SHP77 treated with DMSO at 0.1 percent for 48 hours (cell line): ENCODE data around the gene ZDHHC11.
"Not testable (repeated sequence)": the region's sequence is repeated elsewhere in the genome, so short reads cannot be mapped to it uniquely, and the experiment has no call there.

ENCODE experiments used
- DNase-seq: peaks from one replicate; lab custom pipeline; 2025; lab: John Stamatoyannopoulos, UW

ZDHHC11 gene

DNA sequence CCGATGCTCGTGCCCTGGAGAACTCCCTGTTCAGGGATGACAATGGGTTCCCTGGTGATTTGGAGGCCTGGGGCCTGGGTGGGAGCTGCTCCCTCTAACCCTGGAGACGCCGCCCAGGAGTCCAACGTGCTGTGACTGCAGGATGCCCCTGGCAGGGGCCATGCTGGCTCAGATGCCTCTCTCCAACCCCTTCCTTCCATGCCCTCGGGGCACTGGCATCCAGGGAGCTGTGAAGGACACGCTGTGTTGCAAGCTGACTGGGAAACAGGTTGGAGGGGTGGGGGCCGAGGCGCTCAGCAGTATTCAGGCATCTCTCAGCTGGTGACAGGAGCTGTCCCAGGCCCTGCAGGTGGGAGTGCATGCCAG is 75.2 kb downstream of the ZDHHC11 start:
- DNase-seq: not testable (repeated sequence)

- DNase-seq: not testable (repeated sequence)
Observed at GRCh38 chr5:774854-775505, 75.8 kb downstream of the ZDHHC11 start.

GRCh38 chr5:774304-774703 is 76.5 kb downstream of the ZDHHC11 start:
- not testable (repeated sequence) for DNase-seq

DNA sequence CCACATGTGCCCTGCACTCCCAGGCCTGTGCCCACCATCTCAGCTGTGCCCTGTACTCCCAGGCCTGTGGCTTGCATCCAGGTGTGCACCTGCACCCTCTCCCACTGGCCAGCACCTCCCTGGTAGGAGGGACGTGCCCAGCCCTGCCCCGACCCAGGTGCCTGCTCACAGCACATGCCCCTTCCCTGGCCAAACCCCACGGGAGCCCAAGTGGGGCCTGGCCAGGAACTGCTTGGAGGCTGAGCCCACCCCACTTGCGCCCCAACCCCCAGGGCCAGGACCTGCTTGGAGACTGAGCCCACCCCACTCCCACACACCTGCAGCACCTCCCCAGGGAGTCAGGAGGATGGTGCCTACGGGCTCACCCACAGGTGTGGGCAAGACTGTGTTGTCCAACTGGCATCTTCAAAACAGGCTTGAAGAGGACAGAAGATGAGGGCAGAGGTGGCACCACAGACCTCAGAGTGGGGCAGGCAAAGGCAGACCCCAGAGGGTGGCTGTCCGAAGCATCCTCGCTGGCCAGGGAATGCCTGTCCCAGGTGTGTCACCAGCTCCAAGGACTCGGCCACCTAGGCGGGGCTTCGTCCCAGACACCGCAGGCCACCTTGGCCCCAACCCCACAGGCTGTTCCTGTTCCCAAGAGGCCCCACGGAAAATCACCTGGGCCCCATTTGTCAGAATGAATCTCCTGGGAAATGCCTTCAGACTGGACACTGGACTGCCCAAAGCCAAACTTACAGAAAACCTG is 77.1 kb downstream of the ZDHHC11 start:
- DNase-seq: no peak

DNA sequence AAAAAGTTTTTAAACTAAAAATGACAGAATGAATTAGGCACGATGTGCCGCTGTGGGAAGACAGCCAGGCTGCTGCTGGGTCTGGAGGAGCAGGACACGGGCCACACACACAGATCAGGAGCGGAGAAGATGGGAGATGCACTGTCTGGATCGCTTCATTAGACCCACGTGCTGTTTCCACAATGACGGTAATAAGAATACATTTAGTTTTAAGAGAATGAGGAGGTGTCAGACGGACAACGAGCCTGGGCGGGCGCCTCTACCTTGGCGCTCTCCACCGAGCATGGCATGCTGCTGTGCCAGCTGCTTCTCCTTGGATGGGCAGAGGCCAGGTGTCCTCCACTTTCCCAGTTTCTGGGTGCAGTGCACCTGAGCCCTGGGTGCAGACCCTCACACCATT is 77.9 kb downstream of the ZDHHC11 start:
- not testable (repeated sequence) for DNase-seq

DNA sequence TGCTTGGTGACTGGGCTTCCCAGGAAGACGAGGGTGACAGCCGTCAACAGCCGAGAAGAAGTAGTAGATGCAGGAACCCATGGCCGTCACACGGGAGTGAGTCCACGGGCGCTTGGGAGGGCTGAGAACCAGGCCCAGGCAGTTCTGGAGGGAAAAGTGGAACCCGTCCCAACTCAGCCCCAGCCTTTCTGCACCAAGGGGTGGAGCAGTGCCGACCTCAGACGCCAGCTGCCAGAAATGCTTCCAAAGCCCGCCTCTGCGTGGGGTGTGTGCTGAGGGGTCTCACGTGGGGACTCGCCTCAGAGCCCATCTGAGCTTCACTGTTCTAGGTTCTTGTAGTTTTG is 78.3 kb downstream of the ZDHHC11 start:
- not testable (repeated sequence) for DNase-seq

- not testable (repeated sequence) for DNase-seq
Observed at GRCh38 chr5:771841-772546, 78.8 kb downstream of the ZDHHC11 start.

GRCh38 chr5:771087-771781 is 79.6 kb downstream of the ZDHHC11 start:
- not testable (repeated sequence) for DNase-seq

DNA sequence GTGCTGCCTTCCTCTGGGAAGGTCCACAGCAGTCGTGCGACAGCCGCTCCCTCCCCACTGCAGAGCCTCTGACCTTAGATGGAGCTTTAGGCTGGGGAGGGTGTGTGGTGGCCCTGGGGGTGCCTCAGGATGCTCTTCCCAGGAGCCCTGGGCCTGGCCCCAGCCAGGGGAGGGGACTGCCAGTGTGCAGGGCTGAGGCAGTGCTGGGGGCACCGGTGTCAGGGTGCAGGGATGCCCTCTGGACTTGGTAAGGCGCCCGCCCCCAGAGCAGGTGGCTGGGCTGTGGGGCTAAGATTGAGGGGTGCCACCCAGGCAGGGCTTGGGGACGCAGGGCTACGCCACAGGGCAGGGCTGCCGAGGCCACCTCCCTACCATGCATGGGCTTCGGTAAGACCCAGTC is 80.2 kb downstream of the ZDHHC11 start:
- not testable (repeated sequence) for DNase-seq

DNA sequence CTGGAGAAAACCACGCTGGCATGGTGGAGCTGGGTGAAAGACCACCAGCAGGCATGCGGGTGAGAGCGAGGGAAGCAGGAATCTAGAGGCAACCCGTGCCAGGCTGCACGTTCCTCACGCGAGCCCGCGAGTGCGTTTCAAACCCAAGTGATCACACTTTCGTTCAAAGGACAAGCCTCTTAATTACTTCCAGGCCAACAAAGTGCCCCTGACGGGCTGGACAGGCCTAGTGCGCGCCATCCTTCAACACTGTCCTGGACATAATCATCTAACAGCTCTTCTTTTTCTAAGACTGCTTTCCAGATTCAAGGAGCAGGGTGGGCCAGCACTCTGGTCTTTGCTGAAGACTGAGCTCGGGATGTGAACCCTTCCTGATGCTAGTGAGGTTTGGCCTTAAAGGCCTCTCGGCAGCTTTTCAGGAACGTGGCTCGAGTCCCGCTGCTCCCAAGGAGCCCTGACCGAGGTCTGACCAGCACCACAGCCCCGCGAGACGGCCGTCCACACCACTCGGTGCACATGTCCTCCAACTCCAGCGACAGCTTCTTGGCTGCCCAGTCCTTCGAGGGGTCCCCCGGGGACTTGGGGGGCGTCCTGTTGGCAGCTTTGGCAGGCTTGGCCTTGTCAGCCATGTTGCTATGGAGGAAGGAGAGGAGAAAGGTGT is 81.2 kb downstream of the ZDHHC11 start:
- DNase-seq: not testable (repeated sequence)

DNA sequence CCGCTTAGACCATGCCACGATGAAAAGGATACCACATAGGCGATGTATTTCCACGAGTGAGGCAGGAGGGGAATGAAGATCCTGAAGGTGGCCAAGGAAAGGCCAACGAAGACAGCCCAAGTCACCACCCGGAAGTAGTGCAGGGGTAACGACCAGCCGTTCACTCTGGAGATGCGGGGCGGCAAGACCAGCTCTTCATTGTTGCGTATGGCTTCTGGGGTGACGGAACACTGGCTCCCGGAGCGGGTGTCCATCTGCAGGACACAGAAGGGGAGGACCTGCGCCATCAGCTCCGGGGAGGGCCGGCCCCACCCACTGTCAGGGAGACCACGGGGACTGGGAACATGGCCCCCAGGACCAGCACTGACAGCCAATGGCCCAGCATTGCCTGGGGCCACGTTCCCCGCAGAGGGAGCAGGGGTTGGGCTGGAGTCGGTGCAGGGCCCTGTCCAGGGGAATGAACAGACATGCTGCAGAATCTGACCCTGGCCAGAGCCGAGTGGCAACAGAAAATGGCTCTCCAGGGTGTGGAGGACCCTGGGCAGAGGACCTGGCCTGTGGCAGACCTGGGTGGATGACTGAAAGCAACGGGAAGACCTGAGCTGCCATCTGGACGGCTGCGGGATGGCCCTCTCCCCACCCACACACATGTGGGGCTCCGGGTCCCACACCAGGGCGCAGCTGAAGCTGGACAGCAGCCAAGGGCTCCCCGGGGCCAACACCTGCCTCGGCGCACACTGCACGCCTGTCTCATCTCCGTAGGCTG is 83.9 kb downstream of the ZDHHC11 start:
- no peak for DNase-seq

DNA sequence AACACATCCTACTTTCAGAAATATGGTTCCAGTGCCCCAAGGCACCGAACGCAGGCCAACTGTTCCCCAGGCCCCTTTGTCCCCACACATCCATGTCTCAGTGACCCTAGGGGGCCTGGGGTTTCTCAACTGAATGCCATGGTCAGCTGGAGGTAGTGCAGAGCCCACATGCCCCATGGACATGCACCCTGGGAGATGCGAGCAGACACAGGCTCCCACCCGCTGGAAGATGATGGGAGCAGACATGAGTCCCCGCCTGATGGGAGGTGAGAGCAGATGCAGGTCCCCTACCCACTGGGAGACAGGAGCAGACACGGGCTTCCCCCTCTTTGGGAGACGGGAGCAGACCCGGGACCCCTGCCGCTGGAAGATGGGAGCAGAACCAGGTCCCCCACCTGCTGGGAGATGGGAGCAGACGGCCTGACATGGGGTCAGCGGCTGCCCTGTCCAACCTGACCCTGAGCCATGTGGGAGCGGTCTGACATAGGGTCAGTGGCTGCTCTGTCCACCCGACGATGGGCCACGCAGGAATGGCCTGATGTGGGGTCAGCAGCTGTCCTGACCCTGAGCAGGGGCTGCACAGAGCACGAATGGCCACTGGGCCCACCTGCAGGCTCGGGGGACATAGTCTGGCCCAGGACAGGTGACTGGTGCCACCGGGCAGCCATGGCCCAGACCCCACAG is 84.7 kb downstream of the ZDHHC11 start:
- DNase-seq: no peak

DNA sequence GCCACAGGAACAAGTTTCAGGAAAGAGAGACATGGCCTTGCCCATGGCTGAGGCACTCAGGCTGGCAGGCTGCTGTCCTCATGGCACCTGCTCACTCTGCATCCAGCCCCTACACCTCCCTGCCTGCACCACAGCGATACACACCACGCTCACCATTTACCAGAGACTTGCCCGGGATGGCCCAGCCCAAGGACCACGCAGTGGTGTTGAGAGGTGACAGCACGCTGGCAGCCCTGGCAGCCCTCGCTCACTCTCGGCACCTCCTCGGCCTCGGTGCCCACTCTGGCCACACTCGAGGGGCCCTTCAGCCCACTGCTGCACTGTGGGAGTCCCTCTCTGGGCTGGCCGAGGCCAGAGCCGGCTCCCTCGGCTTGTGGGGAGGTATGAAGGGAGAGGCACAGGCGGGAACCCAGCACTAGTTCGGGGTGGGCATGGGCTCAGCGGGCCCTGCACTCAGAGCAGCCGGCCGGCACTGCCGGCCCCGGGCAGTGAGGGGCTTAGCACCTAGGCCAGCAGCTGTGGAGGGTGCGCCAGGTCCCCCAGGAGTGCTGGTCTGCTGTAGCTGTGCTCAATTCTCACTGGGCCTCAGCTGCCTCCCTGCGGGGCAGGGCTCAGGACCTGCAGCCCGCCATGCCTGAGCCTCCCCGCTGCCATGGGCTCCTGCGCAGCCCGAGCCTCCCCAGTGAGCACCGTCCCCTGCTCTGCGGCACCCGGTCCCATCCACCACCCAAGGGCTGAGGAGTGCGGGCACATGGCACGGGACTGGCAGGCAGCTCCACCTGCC is 86.6 kb downstream of the ZDHHC11 start:
- DNase-seq: no peak

DNA sequence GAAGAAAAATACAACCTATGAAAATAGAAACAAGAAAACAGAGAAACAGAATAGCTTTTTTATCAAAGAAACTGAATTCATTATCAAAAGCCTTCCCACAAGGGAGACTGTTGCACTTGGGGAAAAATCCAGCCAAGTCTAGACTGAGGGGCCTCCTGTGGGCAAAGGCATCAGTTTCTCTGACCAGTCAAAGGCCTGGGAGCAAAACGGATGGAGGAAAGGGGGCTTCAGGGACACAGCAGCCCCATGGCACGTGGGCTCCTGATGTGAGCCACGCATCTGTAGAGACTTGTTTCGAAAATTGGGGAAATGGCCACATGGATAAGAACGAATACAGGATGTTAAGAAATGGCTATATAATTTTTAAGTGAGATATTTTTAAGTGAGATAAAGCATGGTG is 87.4 kb downstream of the ZDHHC11 start:
- DNase-seq: no peak

DNA sequence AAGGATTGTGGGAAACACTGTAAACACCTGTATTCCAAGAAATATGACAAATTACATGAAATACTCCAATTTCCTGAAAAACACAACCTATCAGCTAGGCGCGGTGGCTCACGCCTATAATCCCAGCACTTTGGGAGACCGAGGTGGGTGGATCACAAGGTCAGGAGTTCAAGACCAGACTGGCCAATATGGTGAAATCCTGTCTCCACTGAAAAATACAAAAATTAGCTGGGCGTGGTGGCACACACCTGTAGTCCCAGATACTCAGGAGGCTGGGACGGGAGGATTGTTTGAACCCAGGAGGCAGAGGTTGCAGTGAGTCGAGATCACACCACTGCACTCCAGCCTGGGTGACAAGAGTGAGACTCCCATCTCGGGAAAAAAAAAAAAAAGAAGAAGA is 87.8 kb downstream of the ZDHHC11 start:
- not testable (repeated sequence) for DNase-seq

GRCh38 chr5:761854-762710 is 88.7 kb downstream of the ZDHHC11 start:
- DNase-seq: no peak

DNA sequence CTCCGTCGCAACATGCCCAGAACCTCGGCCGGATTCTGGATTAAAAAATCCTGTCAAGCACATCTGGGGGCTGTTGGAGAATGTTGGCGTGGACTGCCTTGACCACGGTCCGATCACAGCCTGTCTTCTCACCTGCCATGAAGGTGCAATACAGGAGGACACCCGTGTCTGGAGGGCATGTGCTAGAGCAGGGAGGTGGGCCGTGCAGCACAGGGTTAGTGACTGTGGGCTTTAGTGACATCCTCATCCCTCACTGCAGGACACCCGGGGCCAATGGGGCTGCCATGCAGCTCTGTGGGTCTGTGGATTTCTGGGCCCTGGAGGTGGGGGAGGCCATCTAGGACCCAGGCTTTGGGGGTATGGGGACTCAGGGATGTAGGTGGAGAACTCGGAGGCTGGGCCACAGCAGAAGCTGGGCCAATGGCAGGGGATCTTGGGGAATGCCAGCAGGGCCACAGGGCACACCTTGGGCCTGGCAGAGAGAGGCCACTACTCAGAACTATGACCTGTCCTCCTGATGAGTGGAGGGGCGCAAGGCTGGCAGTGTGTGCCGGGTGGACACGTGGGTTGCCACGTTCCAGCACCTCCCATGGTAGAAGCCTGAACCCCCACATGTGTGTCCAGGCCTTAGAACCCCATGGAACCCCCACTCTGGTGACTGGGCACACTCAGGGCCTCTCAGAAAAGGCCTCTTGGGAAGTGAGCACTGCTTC is 89.6 kb downstream of the ZDHHC11 start:
- no peak for DNase-seq

DNA sequence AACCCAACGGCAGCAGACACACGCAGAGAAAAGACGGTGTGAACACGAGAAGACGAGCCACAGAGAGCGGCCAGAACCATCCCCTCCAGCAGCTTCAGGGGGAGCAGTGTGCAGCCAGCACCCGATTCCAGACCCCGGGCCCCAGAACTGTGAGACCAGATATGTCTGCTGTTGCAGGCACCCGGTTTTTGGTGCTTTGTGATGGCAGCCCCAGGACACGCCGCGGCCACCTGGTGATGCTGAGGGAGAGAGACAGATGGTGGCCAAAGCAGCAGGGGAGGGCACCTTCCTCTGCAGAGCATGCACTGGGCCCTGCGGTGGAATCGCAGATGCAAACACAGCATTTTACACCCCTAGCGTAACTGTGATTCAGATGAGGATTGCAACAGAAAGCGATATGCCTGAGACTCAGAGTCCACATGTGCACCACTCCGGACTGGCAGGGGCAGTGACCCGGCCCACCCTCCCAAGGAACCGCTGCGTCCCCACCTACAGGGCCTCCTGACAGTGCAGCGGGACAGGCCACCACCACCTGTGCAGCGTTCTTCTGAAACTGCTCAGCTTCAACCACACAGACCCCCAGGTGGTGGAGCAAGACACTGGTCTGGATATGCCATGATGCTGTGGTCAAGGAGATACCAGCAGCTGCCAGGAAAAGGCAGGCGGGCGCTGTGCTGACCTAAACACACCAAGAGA is 90.3 kb downstream of the ZDHHC11 start:
- DNase-seq: no peak
